B cell (primary cell): ENCODE measurements around the gene UBE2L5. TPM values are rescaled to one million over a fixed set of nuclear protein-coding genes. Genes with fewer than 3 reads are reported as not detected.

ENCODE experiments used
- ATAC-seq: fragments of 200-7000 bp; cut with Tn5 transposase; one replicate; pipeline ENCODE4 v1.10.0; 2021; ENCODE audit warnings: low read depth, mild to moderate bottlenecking, moderate number of reproducible peaks, moderate library complexity
- CTCF ChIA-PET: fragments of 350-600 bp; sonication (Branson Sonifier 250); formaldehyde crosslinking; loops from one replicate; lab custom pipeline; 2021; ENCODE audit warnings: antibody characterized with exemption, inconsistent platforms; lab: Charles Lee
- POLR2A ChIA-PET: fragments of 350-600 bp; sonication (Branson Sonifier 250); formaldehyde crosslinking; loops from one replicate; lab custom pipeline; 2021; ENCODE audit warnings: antibody characterized with exemption; lab: Charles Lee
- DNase-seq: peaks from one replicate; pipeline ENCODE4 v3.0.0; 2013
- H2AFZ ChIP-seq: 2 replicates; pipeline ENCODE4 v1.6.1; 2012; ENCODE audit warnings: mild to moderate bottlenecking, low read depth, low read length; ENCODE audit not compliant: insufficient read depth, poor library complexity, severe bottlenecking
- H3K27ac ChIP-seq, 2 donors: 1 replicate in 1 of 2; 2 replicates in 1 of 2; pipeline ENCODE4 v1.5.1; 2012 to 2013; ENCODE audit warnings: low read length in 2 of 2, mild to moderate bottlenecking in 2 of 2, moderate library complexity in 1 of 2
- H3K27me3 ChIP-seq, 4 experiments: fragments of 200-600 bp in 1 of 4; sonication (generic) in 1 of 4; replicated peaks in 1 of 4; 1 replicate in 2 of 4; 2 replicates in 2 of 4; pipeline versions ENCODE4 v1.6.1 to v1.7.0; 2013 to 2016; ENCODE audit warnings: low read length in 3 of 4, mild to moderate bottlenecking in 2 of 4, mixed read lengths in 1 of 4, moderate library complexity in 1 of 4; ENCODE audit not compliant: insufficient read depth in 4 of 4, control insufficient read depth in 3 of 4; ENCODE audit errors: control extremely low read depth in 1 of 4
- H3K36me3 ChIP-seq, 2 experiments: replicated peaks in 1 of 2; 1 replicate in 1 of 2; 2 replicates in 1 of 2; pipeline versions ENCODE4 v1.6.1 to v1.7.1; 2013; ENCODE audit warnings: low read length in 1 of 2; ENCODE audit not compliant: insufficient read depth in 2 of 2, control insufficient read depth in 1 of 2; ENCODE audit errors: control extremely low read depth in 1 of 2, extremely low read depth in 1 of 2
- H3K4me1 ChIP-seq, 2 donors: fragments of 200-600 bp in 1 of 2; sonication (generic) in 1 of 2; 1 replicate in 1 of 2; 2 replicates in 1 of 2; pipeline versions ENCODE4 v1.5.1 to v1.6.1; 2013 to 2017; ENCODE audit warnings: low read length in 2 of 2; ENCODE audit not compliant: control insufficient read depth in 2 of 2, insufficient read depth in 2 of 2
- H3K4me2 ChIP-seq: replicated peaks from 2 replicates; pipeline ENCODE3; 2012; ENCODE audit warnings: mild to moderate bottlenecking, low read depth, low read length; ENCODE audit not compliant: poor library complexity, severe bottlenecking
- H3K4me3 ChIP-seq, 5 experiments: fragments of 200-600 bp in 1 of 5; sonication (generic) in 1 of 5; 1 replicate in 3 of 5; 2 replicates in 2 of 5; pipeline versions ENCODE4 v1.5.1 to v1.7.0; 2011 to 2016; ENCODE audit warnings: low read length in 4 of 5, mild to moderate bottlenecking in 4 of 5, low read depth in 2 of 5, control low read depth in 1 of 5, moderate library complexity in 1 of 5; ENCODE audit not compliant: insufficient read depth in 1 of 5; ENCODE audit errors: control extremely low read depth in 1 of 5, extremely low read depth in 1 of 5
- H3K79me2 ChIP-seq: fragments of 200-600 bp; sonication (generic); one replicate; pipeline ENCODE4 v1.6.0; 2016; ENCODE audit warnings: low read length; ENCODE audit not compliant: control insufficient read depth, insufficient read depth
- H3K9ac ChIP-seq: fragments of 200-600 bp; sonication (generic); 2 replicates; pipeline ENCODE4 v1.6.1; 2017; ENCODE audit warnings: mild to moderate bottlenecking, low read length, moderate library complexity
- H3K9me3 ChIP-seq, 3 donors: one replicate each; pipeline versions ENCODE4 v1.6.1 to v1.7.1; 2013; ENCODE audit warnings: low read length in 2 of 3; ENCODE audit not compliant: control insufficient read depth in 2 of 3, insufficient read depth in 1 of 3; ENCODE audit errors: control extremely low read depth in 1 of 3
- H4K20me1 ChIP-seq: 2 replicates; pipeline ENCODE4 v1.6.0; 2012; ENCODE audit warnings: mild to moderate bottlenecking, low read length; ENCODE audit not compliant: insufficient read depth, control insufficient read depth, poor library complexity, severe bottlenecking
- H3K27ac Mint-ChIP-seq: one replicate; pipeline ENCODE4 v1.8.0; 2021; ENCODE audit warnings: mixed read lengths
- H3K27me3 Mint-ChIP-seq: one replicate; pipeline ENCODE4 v1.8.0; 2021; ENCODE audit warnings: mixed read lengths
- H3K4me1 Mint-ChIP-seq: one replicate; pipeline ENCODE4 v1.8.0; 2021; ENCODE audit warnings: mixed read lengths
- H3K4me3 Mint-ChIP-seq: one replicate; pipeline ENCODE4 v1.8.0; 2021; ENCODE audit warnings: mixed read lengths
- H3K9me3 Mint-ChIP-seq: one replicate; pipeline ENCODE4 v1.8.0; 2022; ENCODE audit warnings: mixed read lengths; ENCODE audit not compliant: insufficient read depth
- EZH2 ChIP-seq: IDR thresholded peaks from 2 replicates; pipeline ENCODE4 v1.6.1; 2012; ENCODE audit warnings: borderline replicate concordance, low read depth, mild to moderate bottlenecking, moderate library complexity, low read length; ENCODE audit not compliant: insufficient read depth, poor library complexity, severe bottlenecking
- WGBS: methylation state at CpG from one replicate; pipeline ENCODE4 v1.1.5; 2013; ENCODE audit warnings: missing lambda C conversion rate; ENCODE audit not compliant: insufficient coverage; 5-methylcytosine and 5-hydroxymethylcytosine counted together
- intact Hi-C: fragments of 100-400 bp; cut with micrococcal nuclease; formaldehyde crosslinking; loops from one replicate; pipeline ENCODE4 v1.10.0; 2022
- polyA plus RNA-seq: library from polyadenylated mRNA; depleted of rRNA; stranded (reverse); fragments of >200 nt; gene quantifications from 2 replicates; pipeline ENCODE4 v1.2.3, GENCODE V29; 2012
- total RNA-seq, 2 donors: library from RNA; stranded (reverse); fragments of 120-200 nt in 1 of 2; gene quantifications; 1 replicate in 1 of 2; 2 replicates in 1 of 2; pipeline versions ENCODE4 v1.2.3 to v1.2.4, GENCODE V29; 2013 to 2022
- TF ChIP-seq, protein P1 (sequence below): fragments of 200-600 bp; IDR thresholded peaks from one replicate; pipeline ENCODE4 v1.8.0; 2022; ENCODE audit warnings: antibody characterized with exemption, mild to moderate bottlenecking

UBE2L5 gene
- total and polyA plus RNA-seq, 2 donors (not counting 1 experiment from before 2014, with no cell fraction given) = 0.16 to 0.57 TPM

DNA sequence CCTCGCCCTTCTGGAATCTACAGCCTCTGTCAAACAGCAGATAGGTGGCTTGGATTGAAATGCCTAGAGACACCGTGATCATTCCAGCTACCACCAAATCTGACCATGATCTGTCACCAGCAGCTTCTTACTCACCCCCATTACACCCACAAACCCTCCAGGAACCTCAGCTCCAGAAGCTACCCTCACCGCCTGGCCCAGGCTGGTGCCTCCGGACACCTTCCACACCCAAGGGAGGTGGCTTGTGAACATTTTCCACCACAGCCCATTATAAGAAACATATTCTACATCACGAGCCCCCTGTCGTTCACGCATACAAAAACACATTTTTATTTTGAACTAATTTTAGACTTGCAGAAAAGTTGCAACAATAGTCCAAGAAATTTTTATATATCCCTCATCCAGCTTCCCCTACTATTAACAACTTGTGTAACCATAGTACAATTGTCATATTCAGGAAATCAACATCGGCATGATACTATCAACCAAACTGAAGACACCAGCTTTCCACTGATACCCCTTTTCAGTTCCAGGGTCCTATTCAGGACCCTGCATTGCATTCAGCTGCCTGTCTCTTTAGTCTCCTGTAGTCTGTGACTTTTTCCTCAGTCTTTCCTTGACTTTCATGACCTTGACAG is 15.4 kb upstream of the UBE2L5 start:
- Histone ChIP-seq H3K4me1 (peaks cover 12 to 26% of the 10 kb centered on the region in 2 donors), H3K9me3 (no peaks in the 10 kb centered on the region), H4K20me1 (no peaks in the 10 kb centered on the region), H2AFZ (no peak overlapping the region), H3K36me3 (no peaks in the 10 kb centered on the region), H3K4me3 (no peak overlapping the region), H3K79me2 (no peaks in the 10 kb centered on the region), H3K27ac (no peak overlapping the region), H3K27me3 (no peaks in the 10 kb centered on the region), H3K9ac (no peak overlapping the region), H3K4me2 (no peak overlapping the region)
- intact Hi-C loops = loop anchor here (5.0 kb wide), 1 partner anchor 165 kb away; no protein-coding TSS in a partner anchor
- no peak overlapping the region for H3K27ac Mint-ChIP-seq
- 71% methylated on average over 8 of the region's 8 CpGs for WGBS
- no peak overlapping the region for H3K4me3 Mint-ChIP-seq
- no peaks in the 10 kb centered on the region for H3K27me3 Mint-ChIP-seq
- no peak for DNase-seq
- ChIA-PET POLR2A (interaction anchor here (1.0 to 4.0 kb wide), 4 partner anchors 12 to 32 kb away, joined by 3 to 14 read pairs (median 6); no protein-coding TSS in a partner anchor), CTCF (interaction anchor here (0.6 to 9.2 kb wide), 20 partner anchors 11 to 396 kb away, joined by 3 to 93 read pairs (median 4); no protein-coding TSS in a partner anchor)
- TF ChIP-seq EZH2 = no peak
- TF ChIP-seq, protein P1, sequence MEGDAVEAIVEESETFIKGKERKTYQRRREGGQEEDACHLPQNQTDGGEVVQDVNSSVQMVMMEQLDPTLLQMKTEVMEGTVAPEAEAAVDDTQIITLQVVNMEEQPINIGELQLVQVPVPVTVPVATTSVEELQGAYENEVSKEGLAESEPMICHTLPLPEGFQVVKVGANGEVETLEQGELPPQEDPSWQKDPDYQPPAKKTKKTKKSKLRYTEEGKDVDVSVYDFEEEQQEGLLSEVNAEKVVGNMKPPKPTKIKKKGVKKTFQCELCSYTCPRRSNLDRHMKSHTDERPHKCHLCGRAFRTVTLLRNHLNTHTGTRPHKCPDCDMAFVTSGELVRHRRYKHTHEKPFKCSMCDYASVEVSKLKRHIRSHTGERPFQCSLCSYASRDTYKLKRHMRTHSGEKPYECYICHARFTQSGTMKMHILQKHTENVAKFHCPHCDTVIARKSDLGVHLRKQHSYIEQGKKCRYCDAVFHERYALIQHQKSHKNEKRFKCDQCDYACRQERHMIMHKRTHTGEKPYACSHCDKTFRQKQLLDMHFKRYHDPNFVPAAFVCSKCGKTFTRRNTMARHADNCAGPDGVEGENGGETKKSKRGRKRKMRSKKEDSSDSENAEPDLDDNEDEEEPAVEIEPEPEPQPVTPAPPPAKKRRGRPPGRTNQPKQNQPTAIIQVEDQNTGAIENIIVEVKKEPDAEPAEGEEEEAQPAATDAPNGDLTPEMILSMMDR = no peak
- H3K9me3 Mint-ChIP-seq = no peaks in the 10 kb centered on the region
- ATAC-seq = no peak
- peaks cover 35% of the 10 kb centered on the region for H3K4me1 Mint-ChIP-seq
